ENCODE data around the gene GPR101.
"Not testable (repeated sequence)": the region's sequence is repeated elsewhere in the genome, so short reads cannot be mapped to it uniquely, and the experiment has no call there.

The GPR101 gene

GRCh38 chrX:137025930-137026329 is 7.9 kb downstream of the GPR101 start:
- DNase-seq (ENCODE audit: low spot score), result no peak

GRCh38 chrX:137000236-137000635 is 33.6 kb downstream of the GPR101 start:
- not testable (repeated sequence) for DNase-seq (ENCODE audit: low spot score)

GRCh38 chrX:136999024-136999423 is 34.8 kb downstream of the GPR101 start:
- DNase-seq (ENCODE audit: low spot score), result no peak
